Naive B cell (primary cell): ENCODE results near the gene NHSL2. TPM values are rescaled to one million over a fixed set of nuclear protein-coding genes. Genes with fewer than 3 reads are reported as not detected.

Source experiments
- ATAC-seq, 2 donors: fragments of 150-1000 bp; cut with Tn5 transposase; 2 replicates each; pipeline ENCODE4 v1.10.0; 2021; ENCODE audit warnings: low read depth in 2 of 2, mild to moderate bottlenecking in 2 of 2, moderate library complexity in 2 of 2
- DNase-seq: peaks from one replicate; pipeline ENCODE4 v3.0.0; 2022
- H3K27ac Mint-ChIP-seq, 6 donors: one replicate each; pipeline ENCODE4 v1.8.0; 2020 to 2022; ENCODE audit warnings: mild to moderate bottlenecking in 6 of 6, mixed read lengths in 6 of 6, moderate library complexity in 5 of 6, inconsistent platforms in 2 of 6
- H3K27me3 Mint-ChIP-seq, 3 donors: one replicate each; pipeline ENCODE4 v1.8.0; 2021 to 2022; ENCODE audit warnings: mixed read lengths in 3 of 3, mild to moderate bottlenecking in 1 of 3
- H3K36me3 Mint-ChIP-seq, 2 donors: one replicate each; pipeline ENCODE4 v1.8.0; 2020 to 2022; ENCODE audit warnings: mixed read lengths in 2 of 2, inconsistent platforms in 1 of 2, mild to moderate bottlenecking in 1 of 2
- H3K4me1 Mint-ChIP-seq, 3 donors: one replicate each; pipeline ENCODE4 v1.8.0; 2020 to 2022; ENCODE audit warnings: mixed read lengths in 3 of 3, inconsistent platforms in 1 of 3, mild to moderate bottlenecking in 1 of 3, moderate library complexity in 1 of 3
- H3K4me3 Mint-ChIP-seq, 8 donors: one replicate each; pipeline ENCODE4 v1.8.0; 2020 to 2022; ENCODE audit warnings: mild to moderate bottlenecking in 8 of 8, mixed read lengths in 8 of 8, moderate library complexity in 8 of 8, inconsistent platforms in 2 of 8
- H3K9me3 Mint-ChIP-seq, 7 donors: one replicate each; pipeline ENCODE4 v1.8.0; 2020 to 2022; ENCODE audit warnings: mixed read lengths in 7 of 7, mild to moderate bottlenecking in 5 of 7, inconsistent platforms in 2 of 7, moderate library complexity in 1 of 7
- polyA plus RNA-seq, 6 donors: library from polyadenylated mRNA; unstranded; fragments of 300-500 nt; fragmentation: Illumina TruSeq; gene quantifications; one replicate each; pipeline ENCODE4 v1.2.3, GENCODE V29; 2021; ENCODE audit warnings: low read depth in 6 of 6

Gene NHSL2
- polyA plus RNA-seq, 6 donors from 2014 or later, result 0.25 to 0.48 (median 0.30) TPM; not detected in 2

GRCh38 chrX:72110051-72110875 lies 199.6 kb downstream of the NHSL2 start:
- no peak for ATAC-seq
- Mint-ChIP-seq H3K27me3 (peaks cover 14 to 32% (median 14%) of the 10 kb centered on the region in 3 donors), H3K27ac (peak overlapping the region in 1 of 6 donors; percentile 73), H3K4me1 (peaks cover 0 to 5% (median 0%) of the 10 kb centered on the region in 3 donors), H3K9me3 (peaks cover 0 to 2% (median 0%) of the 10 kb centered on the region in 7 donors), H3K4me3 (no peak overlapping the region), H3K36me3 (no peaks in the 10 kb centered on the region)
- no peak for DNase-seq

- Mint-ChIP-seq H3K27ac (no peak overlapping the region), H3K36me3 (no peaks in the 10 kb centered on the region), H3K9me3 (peaks cover 0 to 2% (median 0%) of the 10 kb centered on the region in 7 donors), H3K4me3 (no peak overlapping the region), H3K4me1 (peaks cover 0 to 2% (median 0%) of the 10 kb centered on the region in 3 donors), H3K27me3 (peaks cover 14 to 32% (median 14%) of the 10 kb centered on the region in 3 donors)
- ATAC-seq, result no peak
- no peak for DNase-seq
Observed at GRCh38 chrX:72110876-72111708, 200.4 kb downstream of the NHSL2 start.

- Mint-ChIP-seq H3K36me3 (no peaks in the 10 kb centered on the region), H3K4me3 (no peak overlapping the region), H3K27me3 (peaks cover 6 to 22% (median 9%) of the 10 kb centered on the region in 3 donors), H3K27ac (peak overlapping the region in 2 of 6 donors; percentile 15 to 36), H3K4me1 (peaks cover 0 to 2% (median 0%) of the 10 kb centered on the region in 3 donors), H3K9me3 (peaks cover 0 to 2% (median 0%) of the 10 kb centered on the region in 7 donors)
- no peak for ATAC-seq
- DNase-seq, result no peak
Observed at GRCh38 chrX:72113461-72113860, 202.8 kb downstream of the NHSL2 start.

- no peak overlapping the region for H3K4me3 Mint-ChIP-seq
- no peak for ATAC-seq
- H3K9me3 Mint-ChIP-seq, result peaks cover 0 to 2% (median 0%) of the 10 kb centered on the region in 7 donors
- no peak for DNase-seq
- H3K4me1 Mint-ChIP-seq, result peaks cover 0 to 2% (median 0%) of the 10 kb centered on the region in 3 donors
- H3K27me3 Mint-ChIP-seq, result peaks cover 0 to 13% (median 9%) of the 10 kb centered on the region in 3 donors
- no peak overlapping the region for H3K27ac Mint-ChIP-seq
- no peaks in the 10 kb centered on the region for H3K36me3 Mint-ChIP-seq
Observed at GRCh38 chrX:72114306-72114705, 203.7 kb downstream of the NHSL2 start.

- H3K4me3 Mint-ChIP-seq, result no peak overlapping the region
- peaks cover 0 to 13% (median 9%) of the 10 kb centered on the region in 3 donors for H3K27me3 Mint-ChIP-seq
- DNase-seq, result no peak
- peaks cover 0 to 2% (median 0%) of the 10 kb centered on the region in 7 donors for H3K9me3 Mint-ChIP-seq
- no peak for ATAC-seq
- no peak overlapping the region for H3K27ac Mint-ChIP-seq
- no peaks in the 10 kb centered on the region for H3K36me3 Mint-ChIP-seq
- H3K4me1 Mint-ChIP-seq, result peaks cover 0 to 2% (median 0%) of the 10 kb centered on the region in 3 donors
Observed at GRCh38 chrX:72114807-72115206, 204.2 kb downstream of the NHSL2 start.

GRCh38 chrX:72115380-72115779 lies 204.7 kb downstream of the NHSL2 start:
- DNase-seq (no peak), ATAC-seq (no peak)
- H3K36me3 Mint-ChIP-seq, result no peaks in the 10 kb centered on the region
- H3K4me3 Mint-ChIP-seq, result no peak overlapping the region
- H3K9me3 Mint-ChIP-seq, result peaks cover 0 to 2% (median 0%) of the 10 kb centered on the region in 7 donors
- peaks cover 0 to 13% (median 9%) of the 10 kb centered on the region in 3 donors for H3K27me3 Mint-ChIP-seq
- H3K4me1 Mint-ChIP-seq, result no peaks in the 10 kb centered on the region
- peak overlapping the region in 1 of 6 donors; percentile 74 for H3K27ac Mint-ChIP-seq

- H3K4me1 Mint-ChIP-seq, result peaks cover 0 to 21% (median 9%) of the 10 kb centered on the region in 3 donors
- no peaks in the 10 kb centered on the region for H3K36me3 Mint-ChIP-seq
- no peaks in the 10 kb centered on the region for H3K9me3 Mint-ChIP-seq
- ATAC-seq (no peak), DNase-seq (no peak)
- no peak overlapping the region for H3K4me3 Mint-ChIP-seq
- peaks cover 0 to 22% (median 0%) of the 10 kb centered on the region in 3 donors for H3K27me3 Mint-ChIP-seq
- no peak overlapping the region for H3K27ac Mint-ChIP-seq
Observed at GRCh38 chrX:72117636-72118210, 207.1 kb downstream of the NHSL2 start.

- Mint-ChIP-seq H3K27me3 (peaks cover 5 to 35% (median 13%) of the 10 kb centered on the region in 3 donors), H3K4me1 (peaks cover 3 to 30% (median 22%) of the 10 kb centered on the region in 3 donors), H3K27ac (peak overlapping the region in 1 of 6 donors; percentile 35), H3K9me3 (no peaks in the 10 kb centered on the region), H3K36me3 (no peaks in the 10 kb centered on the region), H3K4me3 (peak overlapping the region in 5 of 8 donors; percentile 12 to 81 (median 70))
- peak in 1 of 2 donors; percentile 21 for ATAC-seq
- no peak for DNase-seq
Observed at GRCh38 chrX:72120837-72121236, 210.2 kb downstream of the NHSL2 start.

- no peaks in the 10 kb centered on the region for H3K36me3 Mint-ChIP-seq
- H3K27me3 Mint-ChIP-seq, result peaks cover 5 to 35% (median 13%) of the 10 kb centered on the region in 3 donors
- H3K9me3 Mint-ChIP-seq, result no peaks in the 10 kb centered on the region
- H3K4me3 Mint-ChIP-seq, result peak overlapping the region in 5 of 8 donors; percentile 36 to 81 (median 70)
- H3K4me1 Mint-ChIP-seq, result peaks cover 3 to 30% (median 22%) of the 10 kb centered on the region in 3 donors
- ATAC-seq (peak; percentile 61 to 78), DNase-seq (no peak)
- H3K27ac Mint-ChIP-seq, result peak overlapping the region in 1 of 6 donors; percentile 69
Observed at GRCh38 chrX:72121383-72121782, 210.7 kb downstream of the NHSL2 start.

- Mint-ChIP-seq H3K4me1 (peaks cover 3 to 30% (median 22%) of the 10 kb centered on the region in 3 donors), H3K27me3 (peaks cover 10 to 35% (median 13%) of the 10 kb centered on the region in 3 donors), H3K27ac (peak overlapping the region in 1 of 6 donors; percentile 96), H3K4me3 (no peak overlapping the region), H3K36me3 (no peaks in the 10 kb centered on the region), H3K9me3 (no peaks in the 10 kb centered on the region)
- ATAC-seq (no peak), DNase-seq (no peak)
Observed at GRCh38 chrX:72122621-72123337, 212.1 kb downstream of the NHSL2 start.

- Mint-ChIP-seq H3K36me3 (no peaks in the 10 kb centered on the region), H3K4me3 (peak overlapping the region in 1 of 8 donors; percentile 51), H3K4me1 (peaks cover 3 to 30% (median 22%) of the 10 kb centered on the region in 3 donors), H3K9me3 (no peaks in the 10 kb centered on the region), H3K27me3 (peaks cover 10 to 39% (median 13%) of the 10 kb centered on the region in 3 donors), H3K27ac (peak overlapping the region in 2 of 6 donors; percentile 27 to 57)
- no peak for DNase-seq
- ATAC-seq, result no peak
Observed at GRCh38 chrX:72123471-72124185, 213.0 kb downstream of the NHSL2 start.
